ENCODE data around the gene CA9.

- TF ChIP-seq EZH2 (IDR thresholded peaks at IDR 0.05; ENCODE audit: borderline replicate concordance) (no peak), CTCF (IDR thresholded peaks at IDR 0.05; ENCODE audit: poor library complexity) (peak; percentile 43), EZH2phosphoT487 (IDR thresholded peaks at IDR 0.05; ENCODE audit: low read depth, severe bottlenecking, unreplicated experiment) (no peak)
These were observed 56.2 kb downstream of the CA9 start for GRCh38 chr9:35729700-35730485.
